B cell (primary cell): ENCODE data around the gene ERCC8. TPM values are rescaled to one million over a fixed set of nuclear protein-coding genes. Genes with fewer than 3 reads are reported as not detected.

Experiments used
- ATAC-seq: fragments of 200-7000 bp; cut with Tn5 transposase; one replicate; pipeline ENCODE4 v1.10.0; 2021; ENCODE audit warnings: low read depth, mild to moderate bottlenecking, moderate number of reproducible peaks, moderate library complexity
- CTCF ChIA-PET: fragments of 350-600 bp; sonication (Branson Sonifier 250); formaldehyde crosslinking; loops from one replicate; lab custom pipeline; 2021; ENCODE audit warnings: antibody characterized with exemption, inconsistent platforms; lab: Charles Lee
- POLR2A ChIA-PET: fragments of 350-600 bp; sonication (Branson Sonifier 250); formaldehyde crosslinking; loops from one replicate; lab custom pipeline; 2021; ENCODE audit warnings: antibody characterized with exemption; lab: Charles Lee
- DNase-seq: peaks from one replicate; pipeline ENCODE4 v3.0.0; 2013
- H2AFZ ChIP-seq: 2 replicates; pipeline ENCODE4 v1.6.1; 2012; ENCODE audit warnings: mild to moderate bottlenecking, low read depth, low read length; ENCODE audit not compliant: insufficient read depth, poor library complexity, severe bottlenecking
- H3K27ac ChIP-seq, 2 donors: 1 replicate in 1 of 2; 2 replicates in 1 of 2; pipeline ENCODE4 v1.5.1; 2012 to 2013; ENCODE audit warnings: low read length in 2 of 2, mild to moderate bottlenecking in 2 of 2, moderate library complexity in 1 of 2
- H3K27me3 ChIP-seq, 4 experiments: fragments of 200-600 bp in 1 of 4; sonication (generic) in 1 of 4; replicated peaks in 1 of 4; 1 replicate in 2 of 4; 2 replicates in 2 of 4; pipeline versions ENCODE4 v1.6.1 to v1.7.0; 2013 to 2016; ENCODE audit warnings: low read length in 3 of 4, mild to moderate bottlenecking in 2 of 4, mixed read lengths in 1 of 4, moderate library complexity in 1 of 4; ENCODE audit not compliant: insufficient read depth in 4 of 4, control insufficient read depth in 3 of 4; ENCODE audit errors: control extremely low read depth in 1 of 4
- H3K36me3 ChIP-seq, 2 experiments: replicated peaks in 1 of 2; 1 replicate in 1 of 2; 2 replicates in 1 of 2; pipeline versions ENCODE4 v1.6.1 to v1.7.1; 2013; ENCODE audit warnings: low read length in 1 of 2; ENCODE audit not compliant: insufficient read depth in 2 of 2, control insufficient read depth in 1 of 2; ENCODE audit errors: control extremely low read depth in 1 of 2, extremely low read depth in 1 of 2
- H3K4me1 ChIP-seq, 2 donors: fragments of 200-600 bp in 1 of 2; sonication (generic) in 1 of 2; 1 replicate in 1 of 2; 2 replicates in 1 of 2; pipeline versions ENCODE4 v1.5.1 to v1.6.1; 2013 to 2017; ENCODE audit warnings: low read length in 2 of 2; ENCODE audit not compliant: control insufficient read depth in 2 of 2, insufficient read depth in 2 of 2
- H3K4me2 ChIP-seq: replicated peaks from 2 replicates; pipeline ENCODE3; 2012; ENCODE audit warnings: mild to moderate bottlenecking, low read depth, low read length; ENCODE audit not compliant: poor library complexity, severe bottlenecking
- H3K4me3 ChIP-seq, 5 experiments: fragments of 200-600 bp in 1 of 5; sonication (generic) in 1 of 5; 1 replicate in 3 of 5; 2 replicates in 2 of 5; pipeline versions ENCODE4 v1.5.1 to v1.7.0; 2011 to 2016; ENCODE audit warnings: low read length in 4 of 5, mild to moderate bottlenecking in 4 of 5, low read depth in 2 of 5, control low read depth in 1 of 5, moderate library complexity in 1 of 5; ENCODE audit not compliant: insufficient read depth in 1 of 5; ENCODE audit errors: control extremely low read depth in 1 of 5, extremely low read depth in 1 of 5
- H3K79me2 ChIP-seq: fragments of 200-600 bp; sonication (generic); one replicate; pipeline ENCODE4 v1.6.0; 2016; ENCODE audit warnings: low read length; ENCODE audit not compliant: control insufficient read depth, insufficient read depth
- H3K9ac ChIP-seq: fragments of 200-600 bp; sonication (generic); 2 replicates; pipeline ENCODE4 v1.6.1; 2017; ENCODE audit warnings: mild to moderate bottlenecking, low read length, moderate library complexity
- H3K9me3 ChIP-seq, 3 donors: one replicate each; pipeline versions ENCODE4 v1.6.1 to v1.7.1; 2013; ENCODE audit warnings: low read length in 2 of 3; ENCODE audit not compliant: control insufficient read depth in 2 of 3, insufficient read depth in 1 of 3; ENCODE audit errors: control extremely low read depth in 1 of 3
- H4K20me1 ChIP-seq: 2 replicates; pipeline ENCODE4 v1.6.0; 2012; ENCODE audit warnings: mild to moderate bottlenecking, low read length; ENCODE audit not compliant: insufficient read depth, control insufficient read depth, poor library complexity, severe bottlenecking
- H3K27ac Mint-ChIP-seq: one replicate; pipeline ENCODE4 v1.8.0; 2021; ENCODE audit warnings: mixed read lengths
- H3K27me3 Mint-ChIP-seq: one replicate; pipeline ENCODE4 v1.8.0; 2021; ENCODE audit warnings: mixed read lengths
- H3K4me1 Mint-ChIP-seq: one replicate; pipeline ENCODE4 v1.8.0; 2021; ENCODE audit warnings: mixed read lengths
- H3K4me3 Mint-ChIP-seq: one replicate; pipeline ENCODE4 v1.8.0; 2021; ENCODE audit warnings: mixed read lengths
- H3K9me3 Mint-ChIP-seq: one replicate; pipeline ENCODE4 v1.8.0; 2022; ENCODE audit warnings: mixed read lengths; ENCODE audit not compliant: insufficient read depth
- CTCF ChIP-seq: fragments of 200-600 bp; IDR thresholded peaks from one replicate; pipeline ENCODE4 v1.8.0; 2022; ENCODE audit warnings: antibody characterized with exemption, mild to moderate bottlenecking
- EZH2 ChIP-seq: IDR thresholded peaks from 2 replicates; pipeline ENCODE4 v1.6.1; 2012; ENCODE audit warnings: borderline replicate concordance, low read depth, mild to moderate bottlenecking, moderate library complexity, low read length; ENCODE audit not compliant: insufficient read depth, poor library complexity, severe bottlenecking
- WGBS: methylation state at CpG from one replicate; pipeline ENCODE4 v1.1.5; 2013; ENCODE audit warnings: missing lambda C conversion rate; ENCODE audit not compliant: insufficient coverage; 5-methylcytosine and 5-hydroxymethylcytosine counted together
- intact Hi-C: fragments of 100-400 bp; cut with micrococcal nuclease; formaldehyde crosslinking; loops from one replicate; pipeline ENCODE4 v1.10.0; 2022
- polyA plus RNA-seq: library from polyadenylated mRNA; depleted of rRNA; stranded (reverse); fragments of >200 nt; gene quantifications from 2 replicates; pipeline ENCODE4 v1.2.3, GENCODE V29; 2012
- total RNA-seq, 2 donors: library from RNA; stranded (reverse); fragments of 120-200 nt in 1 of 2; gene quantifications; 1 replicate in 1 of 2; 2 replicates in 1 of 2; pipeline versions ENCODE4 v1.2.3 to v1.2.4, GENCODE V29; 2013 to 2022

The ERCC8 gene
- total and polyA plus RNA-seq, 2 donors (not counting 1 experiment from before 2014, with no cell fraction given), result 6.8 to 9.2 TPM

- Mint-ChIP-seq H3K27ac (no peak overlapping the region), H3K4me3 (no peak overlapping the region), H3K4me1 (no peaks in the 10 kb centered on the region), H3K9me3 (no peaks in the 10 kb centered on the region), H3K27me3 (no peaks in the 10 kb centered on the region)
- Histone ChIP-seq H2AFZ (no peak overlapping the region), H3K4me1 (no peaks in the 10 kb centered on the region), H3K4me2 (no peak overlapping the region), H3K9ac (no peak overlapping the region), H3K27ac (no peak overlapping the region), H3K79me2 (no peaks in the 10 kb centered on the region), H3K27me3 (no peaks in the 10 kb centered on the region), H4K20me1 (no peaks in the 10 kb centered on the region), H3K36me3 (peaks cover 0 to 13% of the 10 kb centered on the region in 2 experiments), H3K4me3 (no peak overlapping the region), H3K9me3 (no peaks in the 10 kb centered on the region)
- ATAC-seq (no peak), DNase-seq (no peak)
- TF ChIP-seq CTCF, result no peak
- TF ChIP-seq EZH2, result no peak
- intact Hi-C loops, result no loop called here
- CTCF ChIA-PET, result no interaction called here
- POLR2A ChIA-PET, result no interaction called here
Observed at GRCh38 chr5:60927450-60927849, 17.4 kb downstream of the ERCC8 start.

- WGBS, result no CpG with 5 or more reads among the region's 2 CpGs
- Histone ChIP-seq H3K4me3 (no peak overlapping the region), H3K4me1 (no peaks in the 10 kb centered on the region), H3K9ac (no peak overlapping the region), H3K4me2 (no peak overlapping the region), H3K36me3 (peaks cover 4 to 5% of the 10 kb centered on the region in 2 experiments), H2AFZ (no peak overlapping the region), H3K27ac (no peak overlapping the region), H4K20me1 (no peaks in the 10 kb centered on the region), H3K79me2 (no peaks in the 10 kb centered on the region), H3K9me3 (no peaks in the 10 kb centered on the region), H3K27me3 (no peaks in the 10 kb centered on the region)
- Mint-ChIP-seq H3K27ac (no peak overlapping the region), H3K4me1 (no peaks in the 10 kb centered on the region), H3K9me3 (no peaks in the 10 kb centered on the region), H3K4me3 (no peak overlapping the region), H3K27me3 (no peaks in the 10 kb centered on the region)
- DNase-seq (no peak), ATAC-seq (no peak)
- POLR2A ChIA-PET, result no interaction called here
- no peak for TF ChIP-seq CTCF
- TF ChIP-seq EZH2, result no peak
- intact Hi-C loops, result no loop called here
- CTCF ChIA-PET, result no interaction called here
Observed at GRCh38 chr5:60918466-60918865, 26.4 kb downstream of the ERCC8 start.
